Keratinocyte (primary cell): ENCODE measurements around the gene CDRT4. TPM values are rescaled to one million over a fixed set of nuclear protein-coding genes. Genes with fewer than 3 reads are reported as not detected.

Experiments used
- DNase-seq: peaks from one replicate; pipeline ENCODE4 v3.0.0-alpha.2; 2011; ENCODE audit warnings: low read depth, missing footprints, low spot score
- FAIRE-seq: peaks from 2 replicates; lab custom pipeline; 2011; peaks lifted over from hg19 to GRCh38; lab: Jason Lieb, UNC
- H2AFZ ChIP-seq: 2 replicates; pipeline ENCODE4 v1.6.0; 2012; ENCODE audit warnings: low read length, control low read depth, inconsistent platforms; ENCODE audit not compliant: control insufficient read depth
- H3K27ac ChIP-seq: 2 replicates; pipeline ENCODE4 v1.5.1; 2011; ENCODE audit warnings: low read length; ENCODE audit not compliant: control insufficient read depth, insufficient read depth
- H3K27me3 ChIP-seq: 3 replicates; pipeline ENCODE4 v1.6.0; 2011; ENCODE audit warnings: low read length; ENCODE audit not compliant: control insufficient read depth, insufficient read depth; ENCODE audit errors: extremely low read depth
- H3K36me3 ChIP-seq, 2 experiments: 2 replicates in 1 of 2; 3 replicates in 1 of 2; pipeline ENCODE4 v1.5.1; 2011; ENCODE audit warnings: low read length in 2 of 2, mild to moderate bottlenecking in 1 of 2; ENCODE audit not compliant: control insufficient read depth in 2 of 2, insufficient read depth in 2 of 2; ENCODE audit errors: extremely low read depth in 1 of 2
- H3K4me1 ChIP-seq: 3 replicates; pipeline ENCODE4 v1.5.1; 2011; ENCODE audit warnings: low read length; ENCODE audit not compliant: control insufficient read depth, insufficient read depth; ENCODE audit errors: extremely low read depth
- H3K4me2 ChIP-seq: 3 replicates; pipeline ENCODE4 v1.6.0; 2011; ENCODE audit warnings: low read depth, low read length; ENCODE audit not compliant: control insufficient read depth, insufficient read depth; ENCODE audit errors: extremely low read depth
- H3K4me3 ChIP-seq, 3 experiments: fragments of 200-600 bp in 1 of 3; sonication (generic) in 1 of 3; 2 replicates in 2 of 3; 3 replicates in 1 of 3; pipeline ENCODE4 v1.5.1; 2011 to 2016; ENCODE audit warnings: low read length in 3 of 3, mild to moderate bottlenecking in 3 of 3, control low read depth in 2 of 3, inconsistent platforms in 1 of 3, low read depth in 1 of 3, mixed read lengths in 1 of 3, mixed run types in 1 of 3, moderate library complexity in 1 of 3; ENCODE audit not compliant: control insufficient read depth in 2 of 3, insufficient read depth in 2 of 3; ENCODE audit errors: extremely low read depth in 1 of 3
- H3K79me2 ChIP-seq: 2 replicates; pipeline ENCODE4 v1.6.0; 2012; ENCODE audit warnings: low read length; ENCODE audit not compliant: control insufficient read depth, insufficient read depth
- H3K9ac ChIP-seq: 3 replicates; pipeline ENCODE4 v1.6.0; 2011; ENCODE audit warnings: low read length; ENCODE audit not compliant: control insufficient read depth, insufficient read depth; ENCODE audit errors: extremely low read depth
- H3K9me1 ChIP-seq: 3 replicates; pipeline ENCODE4 v1.6.0; 2011; ENCODE audit warnings: low read length; ENCODE audit not compliant: control insufficient read depth, insufficient read depth; ENCODE audit errors: extremely low read depth
- H3K9me3 ChIP-seq: 2 replicates; pipeline ENCODE4 v1.5.1; 2012; ENCODE audit warnings: low read depth, low read length; ENCODE audit not compliant: control insufficient read depth
- H4K20me1 ChIP-seq: 3 replicates; pipeline ENCODE4 v1.6.0; 2011; ENCODE audit warnings: low read length; ENCODE audit not compliant: control insufficient read depth, insufficient read depth; ENCODE audit errors: extremely low read depth
- EZH2 ChIP-seq: IDR thresholded peaks from one replicate; pipeline ENCODE4 v1.6.1; 2012; ENCODE audit warnings: inconsistent platforms, mild to moderate bottlenecking, low read length, moderate library complexity
- dilution Hi-C: fragments of 300-500 bp; cut with MboI; formaldehyde crosslinking; loops from one replicate; pipeline ENCODE4 v1.7.0; 2020; ENCODE audit warnings: low sequenced_read_pairs; ENCODE audit not compliant: extremely low pct_ligation_motif_present
- polyA plus RNA-seq, 5 experiments: library from polyadenylated mRNA; depleted of rRNA in 3 of 5; stranded (reverse) in 3 of 5; stranded (forward) in 1 of 5; unstranded in 1 of 5; fragments of >200 nt; gene quantifications; 1 replicate in 1 of 5; 2 replicates in 3 of 5; 3 replicates in 1 of 5; pipeline versions ENCODE4 v1.2.1 to v1.2.3, GENCODE V29; 2011 to 2012; ENCODE audit warnings: missing spikeins in 2 of 5, low read depth in 1 of 5, low replicate concordance in 1 of 5
- TF ChIP-seq, protein P1 (sequence below), 3 experiments: IDR thresholded peaks in 1 of 3; conservative IDR thresholded peaks in 1 of 3; optimal IDR thresholded peaks in 1 of 3; 2 replicates in 2 of 3; 3 replicates in 1 of 3; pipeline versions ENCODE3 to v1.5.1; 2011; ENCODE audit warnings: low read length in 3 of 3, mild to moderate bottlenecking in 3 of 3, moderate library complexity in 2 of 3, control low read depth in 1 of 3, inconsistent platforms in 1 of 3; ENCODE audit not compliant: insufficient read depth in 2 of 3; ENCODE audit errors: extremely low read depth in 1 of 3

The CDRT4 gene
- polyA plus RNA-seq, 1 donor (not counting 4 experiments of a cell fraction or from before 2014, with no cell fraction given), result 0.93 TPM

DNA sequence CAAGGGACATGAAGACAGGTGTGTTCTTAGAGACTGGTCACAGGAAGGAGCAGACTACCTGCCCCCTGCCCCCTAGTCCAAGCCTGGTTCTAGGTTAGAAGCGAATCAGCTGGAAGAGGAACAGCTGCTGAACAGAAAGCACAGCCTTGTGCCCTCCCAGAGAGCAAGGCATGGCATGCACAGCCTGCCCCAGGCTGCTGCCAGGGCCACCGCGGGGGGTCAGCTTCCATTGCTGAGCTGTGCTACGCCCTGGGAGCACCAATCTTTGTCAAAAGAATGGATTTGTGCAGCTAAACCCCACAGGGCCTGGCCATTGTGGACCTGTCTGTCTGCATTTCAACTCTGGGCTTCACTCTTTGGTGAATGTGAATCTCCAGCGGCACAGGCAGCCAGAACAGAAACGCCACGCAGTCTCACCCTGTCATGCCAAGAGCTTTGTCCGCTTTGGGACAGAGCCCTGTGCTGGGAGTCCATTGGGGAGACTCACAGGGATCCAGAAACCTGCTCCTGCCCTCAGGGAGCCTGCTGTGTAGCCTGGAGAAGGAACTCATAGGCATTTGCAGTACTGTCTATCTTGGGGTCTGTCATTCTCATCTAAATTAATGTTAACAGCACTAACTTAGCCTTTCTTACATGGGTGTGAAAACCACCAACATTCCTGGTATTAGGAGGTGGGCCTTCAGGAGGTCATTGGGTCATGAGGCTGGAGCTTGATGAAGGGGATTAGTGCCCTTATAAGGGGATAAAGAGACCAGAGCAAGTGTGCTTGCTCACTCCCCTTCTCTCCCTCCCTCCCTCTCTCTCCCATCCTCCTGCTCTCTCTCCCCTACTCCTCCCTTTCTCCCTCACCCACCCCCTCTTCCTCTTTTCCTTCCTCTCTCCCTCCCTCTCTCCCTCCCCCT, 25.6 kb upstream of the CDRT4 start:
- Histone ChIP-seq H3K27ac (no peak overlapping the region), H2AFZ (no peak overlapping the region), H3K27me3 (no peaks in the 10 kb centered on the region), H3K9me3 (no peaks in the 10 kb centered on the region), H3K4me1 (no peaks in the 10 kb centered on the region), H3K36me3 (peaks cover 0 to 5% of the 10 kb centered on the region in 2 experiments), H3K9me1 (no peaks in the 10 kb centered on the region), H3K79me2 (no peaks in the 10 kb centered on the region), H4K20me1 (no peaks in the 10 kb centered on the region), H3K9ac (no peak overlapping the region), H3K4me3 (no peak overlapping the region), H3K4me2 (no peak overlapping the region)
- FAIRE-seq (no peak), DNase-seq (no peak)
- no peak for TF ChIP-seq EZH2
- TF ChIP-seq, protein P1, sequence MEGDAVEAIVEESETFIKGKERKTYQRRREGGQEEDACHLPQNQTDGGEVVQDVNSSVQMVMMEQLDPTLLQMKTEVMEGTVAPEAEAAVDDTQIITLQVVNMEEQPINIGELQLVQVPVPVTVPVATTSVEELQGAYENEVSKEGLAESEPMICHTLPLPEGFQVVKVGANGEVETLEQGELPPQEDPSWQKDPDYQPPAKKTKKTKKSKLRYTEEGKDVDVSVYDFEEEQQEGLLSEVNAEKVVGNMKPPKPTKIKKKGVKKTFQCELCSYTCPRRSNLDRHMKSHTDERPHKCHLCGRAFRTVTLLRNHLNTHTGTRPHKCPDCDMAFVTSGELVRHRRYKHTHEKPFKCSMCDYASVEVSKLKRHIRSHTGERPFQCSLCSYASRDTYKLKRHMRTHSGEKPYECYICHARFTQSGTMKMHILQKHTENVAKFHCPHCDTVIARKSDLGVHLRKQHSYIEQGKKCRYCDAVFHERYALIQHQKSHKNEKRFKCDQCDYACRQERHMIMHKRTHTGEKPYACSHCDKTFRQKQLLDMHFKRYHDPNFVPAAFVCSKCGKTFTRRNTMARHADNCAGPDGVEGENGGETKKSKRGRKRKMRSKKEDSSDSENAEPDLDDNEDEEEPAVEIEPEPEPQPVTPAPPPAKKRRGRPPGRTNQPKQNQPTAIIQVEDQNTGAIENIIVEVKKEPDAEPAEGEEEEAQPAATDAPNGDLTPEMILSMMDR (optimal IDR thresholded peaks at IDR 0.05 in 1 of 3, IDR thresholded peaks at IDR 0.05 in 1 of 3, conservative IDR thresholded peaks at IDR 0.05 in 1 of 3; ENCODE audit: extremely low read depth in 1 of 3, insufficient read depth in 2 of 3, low read length in 3 of 3), result no peak
- dilution Hi-C loops, result no loop called here

DNA sequence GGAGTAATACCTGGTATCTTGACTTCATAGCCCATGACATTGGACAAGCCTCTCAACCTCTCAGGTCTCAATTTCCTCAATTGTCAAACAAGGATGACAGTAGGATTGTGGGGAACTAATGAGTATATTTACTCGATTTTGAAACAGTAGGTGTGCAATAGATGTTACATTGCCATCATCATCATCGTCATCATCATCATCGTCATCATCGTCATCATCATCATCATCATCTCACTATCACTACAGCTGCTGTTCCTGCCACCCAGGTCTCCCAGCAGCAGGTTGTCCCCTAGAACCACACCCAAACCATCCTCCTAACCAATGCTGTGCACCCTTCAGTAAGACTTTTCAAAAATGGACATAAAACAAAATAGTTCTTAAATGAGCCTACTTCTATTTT, 24.8 kb upstream of the CDRT4 start:
- FAIRE-seq (peak; percentile 17), DNase-seq (no peak)
- H2AFZ ChIP-seq, result no peak overlapping the region
- dilution Hi-C loops, result no loop called here
- no peak overlapping the region for H3K9ac ChIP-seq
- H3K27me3 ChIP-seq, result no peaks in the 10 kb centered on the region
- no peaks in the 10 kb centered on the region for H4K20me1 ChIP-seq
- no peak overlapping the region for H3K4me2 ChIP-seq
- no peaks in the 10 kb centered on the region for H3K9me1 ChIP-seq
- no peaks in the 10 kb centered on the region for H3K4me1 ChIP-seq
- no peaks in the 10 kb centered on the region for H3K79me2 ChIP-seq
- no peak overlapping the region for H3K4me3 ChIP-seq
- no peak overlapping the region for H3K27ac ChIP-seq
- H3K9me3 ChIP-seq, result no peaks in the 10 kb centered on the region
- TF ChIP-seq, protein P1 (optimal IDR thresholded peaks at IDR 0.05 in 1 of 3, IDR thresholded peaks at IDR 0.05 in 1 of 3, conservative IDR thresholded peaks at IDR 0.05 in 1 of 3; ENCODE audit: extremely low read depth in 1 of 3, insufficient read depth in 2 of 3, low read length in 3 of 3), result no peak
- H3K36me3 ChIP-seq, result peaks cover 0 to 5% of the 10 kb centered on the region in 2 experiments
